Germinal center (tissue), 1 donor: ENCODE results near the gene ITGB3.
"Not testable (repeated sequence)": the region's sequence is repeated elsewhere in the genome, so short reads cannot be mapped to it uniquely, and the experiment has no call there.

Source experiments
- DNase-seq: peaks from one replicate; pipeline ENCODE4 v3.0.0; 2012; ENCODE audit warnings: mixed read lengths, low spot score

ITGB3 gene

DNA sequence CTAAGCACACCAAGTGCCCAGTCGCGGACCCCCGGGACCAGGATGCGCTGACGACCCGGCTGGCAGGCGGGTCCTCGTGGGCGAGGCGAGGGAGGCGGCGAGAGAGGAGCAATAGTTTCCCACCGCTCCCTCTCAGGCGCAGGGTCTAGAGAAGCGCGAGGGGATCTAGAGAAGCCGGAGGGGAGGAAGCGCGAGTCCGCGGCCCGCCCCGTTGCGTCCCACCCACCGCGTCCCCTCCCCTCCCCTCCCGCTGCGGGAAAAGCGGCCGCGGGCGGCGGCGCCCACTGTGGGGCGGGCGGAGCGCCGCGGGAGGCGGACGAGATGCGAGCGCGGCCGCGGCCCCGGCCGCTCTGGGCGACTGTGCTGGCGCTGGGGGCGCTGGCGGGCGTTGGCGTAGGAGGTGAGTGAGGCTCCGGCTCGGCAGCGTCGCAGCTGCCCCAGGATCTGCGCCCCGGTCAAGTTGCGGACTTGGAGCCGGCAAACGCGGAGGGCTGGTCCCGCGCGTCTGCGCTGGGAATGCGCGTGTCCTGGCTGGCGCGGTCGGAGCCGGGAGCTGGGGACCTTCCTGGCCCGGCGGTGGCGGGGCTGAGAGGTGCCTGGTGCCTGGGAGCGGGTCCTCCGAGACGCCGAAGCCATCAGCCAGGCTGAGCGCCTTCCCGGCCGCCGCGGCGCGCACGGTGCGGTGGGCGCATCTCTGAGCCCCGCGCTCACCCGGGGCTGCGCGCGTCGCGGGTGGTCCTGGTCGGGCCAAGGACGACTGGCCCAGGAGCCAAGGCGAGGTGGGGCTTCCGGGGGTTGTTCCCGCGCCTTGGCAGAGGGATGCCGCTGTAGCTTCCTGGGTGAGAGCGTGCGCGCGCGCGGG lies at the start of gene ITGB3:
ITGB3 (plus strand) TSS at position 287 of the 862 bp plus-strand sequence; CDS start at position 322, 35 bp downstream.
- peak; percentile 78 for DNase-seq

DNA sequence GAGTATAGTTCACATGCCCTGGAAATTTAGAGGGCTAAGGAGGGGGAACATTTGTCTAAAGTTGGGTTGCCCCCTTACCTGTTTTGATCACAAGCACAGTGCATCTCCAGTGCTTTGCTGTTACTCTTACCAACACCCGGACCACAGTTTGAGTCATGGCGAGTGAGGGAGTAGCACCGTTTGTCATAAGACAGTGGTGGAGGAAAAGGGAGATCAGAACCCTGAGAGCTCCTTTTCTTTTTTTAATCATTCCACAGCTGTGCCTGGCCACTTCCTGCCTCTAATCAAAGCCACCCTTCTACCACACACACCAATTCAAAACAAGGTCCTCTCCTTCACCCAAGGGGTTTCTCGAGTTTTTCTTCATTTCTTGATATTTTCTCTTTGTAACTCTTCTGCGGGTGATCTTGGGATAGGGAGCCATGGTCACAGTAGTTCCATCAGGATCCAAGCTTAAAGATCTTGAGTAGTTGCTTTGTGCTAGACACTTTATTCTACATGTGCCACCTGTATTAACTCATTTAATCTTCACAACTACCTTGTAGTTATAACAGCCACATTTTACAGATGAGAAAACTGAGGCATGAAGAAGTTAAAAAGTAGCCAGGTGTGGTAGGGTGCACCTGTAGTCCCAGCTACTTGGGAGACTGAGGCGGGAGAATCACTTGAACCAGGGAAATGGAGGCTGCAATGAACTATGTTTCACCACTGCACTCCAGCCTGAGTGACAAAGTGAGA lies 49.5 kb upstream of the ITGB3 start:
- no peak for DNase-seq

DNA sequence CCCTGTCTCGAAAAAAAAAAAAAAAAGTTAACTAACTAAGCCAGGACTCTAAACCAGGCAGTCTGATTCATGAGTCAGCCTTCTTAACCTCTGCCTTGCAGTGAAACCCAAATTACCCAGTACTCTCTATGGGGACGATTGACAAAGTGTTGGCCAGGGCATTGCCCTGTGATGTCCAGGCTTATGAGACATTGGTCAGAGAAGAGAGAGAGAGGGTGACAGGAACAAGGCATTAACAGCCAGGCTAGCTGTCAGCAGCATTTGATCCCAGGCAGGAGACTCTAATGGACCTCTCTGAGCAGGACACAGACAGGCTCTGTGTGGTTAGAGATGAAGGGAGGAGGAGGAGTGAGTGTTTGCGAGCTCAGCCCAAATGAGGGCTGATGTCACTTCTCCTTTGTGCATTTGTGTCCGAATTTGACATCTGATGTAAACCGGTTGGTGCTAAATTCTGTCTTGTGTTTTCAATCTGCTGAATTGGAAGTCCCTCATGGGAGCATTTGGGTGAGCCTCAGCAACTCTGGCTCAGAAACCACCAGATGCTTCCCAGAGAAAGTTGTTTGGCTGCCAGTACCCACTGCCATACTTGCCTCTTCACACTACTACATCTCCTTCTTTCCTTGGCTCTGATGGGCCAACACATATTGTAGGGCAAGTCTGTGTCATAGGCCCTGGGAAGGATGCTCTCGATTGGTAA lies 48.8 kb upstream of the ITGB3 start:
- peak; percentile 60 for DNase-seq

DNA sequence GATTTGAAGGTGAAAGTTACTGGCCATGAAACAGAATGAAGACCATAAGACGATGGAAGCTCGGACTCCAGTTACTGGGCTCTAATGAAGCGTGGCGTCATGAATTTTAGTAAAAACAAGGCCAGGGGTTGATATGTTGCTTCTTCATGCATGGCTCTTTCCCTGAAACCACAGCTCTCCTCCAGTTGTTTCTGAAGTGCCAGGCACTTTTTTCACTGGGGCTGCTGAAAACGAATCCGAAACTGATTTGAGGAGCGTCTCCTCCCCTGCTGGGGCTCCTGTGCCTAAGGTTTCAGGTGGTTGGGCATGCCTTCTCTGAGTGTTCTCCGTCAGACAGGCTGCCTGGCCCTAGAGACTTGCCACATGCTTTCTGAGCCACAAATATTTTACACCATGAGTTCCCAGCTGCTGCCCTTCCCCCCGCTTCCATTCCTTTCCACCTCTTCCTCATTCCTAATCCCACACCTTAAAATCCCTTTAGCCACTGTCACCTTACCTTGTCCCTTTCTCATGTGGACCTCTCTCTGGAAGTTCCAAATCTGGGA lies 48.1 kb upstream of the ITGB3 start:
- DNase-seq = peak; percentile 79

DNA sequence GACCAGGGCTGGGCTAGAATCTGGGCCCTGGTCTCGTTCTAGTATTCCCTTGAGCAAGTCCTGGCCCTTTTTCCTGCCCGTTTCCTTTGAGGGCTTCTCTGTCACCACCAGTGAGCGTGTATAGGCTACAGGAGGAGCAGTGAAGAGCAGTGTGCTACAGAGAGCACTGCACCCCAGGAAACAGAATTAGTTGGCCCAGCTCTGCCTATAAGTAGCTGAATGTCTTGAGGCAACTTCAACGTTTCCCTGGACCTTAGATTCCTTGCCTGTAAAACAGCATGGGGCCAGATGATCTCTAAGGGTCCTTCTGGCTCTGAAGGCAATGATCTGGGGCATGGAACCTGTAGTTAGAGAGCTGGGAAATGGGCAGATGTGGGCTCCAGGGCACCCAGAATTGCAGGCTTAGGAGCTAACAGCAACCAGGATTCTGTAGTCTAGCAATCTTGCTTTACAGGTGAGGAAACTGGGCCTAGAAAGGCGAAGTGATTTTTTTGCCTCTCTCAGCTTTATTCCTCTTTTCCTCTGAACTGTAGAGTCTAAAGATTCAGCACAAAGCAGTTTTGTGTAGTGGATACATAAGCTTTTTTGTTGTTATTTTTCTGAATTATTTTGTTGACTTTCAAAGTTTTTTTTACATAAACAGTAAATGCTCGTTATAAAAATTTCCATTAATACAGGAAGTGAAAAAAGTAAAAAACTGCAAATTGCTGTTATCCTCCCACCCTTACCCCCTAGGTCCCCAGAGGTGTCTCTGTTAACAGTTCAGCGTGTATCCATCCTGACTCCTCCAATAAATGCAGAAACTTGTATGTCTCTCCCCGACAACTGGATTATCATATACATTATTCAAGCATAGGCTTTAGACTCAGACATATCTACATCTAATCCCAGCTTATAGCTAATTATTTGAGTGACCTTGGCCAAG lies 46.2 kb upstream of the ITGB3 start:
- peak; percentile 34 for DNase-seq

DNA sequence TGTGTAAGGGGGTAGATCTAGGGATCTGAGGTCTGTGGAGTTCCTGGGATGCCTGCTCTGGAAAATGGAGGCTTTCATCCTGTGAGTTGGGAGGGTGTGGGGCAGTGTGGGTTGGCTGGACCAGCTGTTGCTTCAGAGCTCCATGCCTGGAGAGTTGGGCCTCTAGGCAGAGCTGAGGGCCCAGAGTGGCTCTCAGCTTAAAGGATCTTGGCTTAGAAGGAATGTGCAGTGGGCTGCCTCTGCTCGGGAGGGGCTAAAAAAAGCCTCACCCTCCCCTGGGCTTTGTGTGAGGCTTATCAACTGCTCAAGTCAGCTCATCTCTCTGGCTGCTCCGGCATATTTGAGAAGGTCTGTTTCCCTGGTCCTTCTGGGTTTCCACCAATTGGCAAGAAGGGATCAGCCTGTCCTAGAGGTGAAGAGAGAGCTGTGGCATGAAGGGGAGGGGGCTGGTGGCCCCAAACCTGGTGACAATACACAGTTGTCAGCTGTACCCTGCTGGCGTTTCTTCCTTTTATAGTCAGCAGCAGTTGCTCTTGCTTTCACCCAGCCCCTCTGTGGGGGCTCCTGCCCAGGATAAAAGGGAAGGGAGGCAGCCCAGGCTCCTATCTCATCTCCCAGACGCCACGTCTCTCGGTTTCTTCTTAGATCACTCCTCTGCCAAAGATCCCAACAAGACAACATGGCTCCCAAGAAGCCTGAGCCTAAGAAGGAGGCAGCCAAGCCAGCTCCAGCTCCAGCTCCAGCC lies 44.7 kb upstream of the ITGB3 start, which contains the start of gene MYL4:
MYL4 (plus strand) TSS at position 605 of the 745 bp plus-strand sequence; CDS start at position 680, 75 bp downstream.
- DNase-seq = no peak

DNA sequence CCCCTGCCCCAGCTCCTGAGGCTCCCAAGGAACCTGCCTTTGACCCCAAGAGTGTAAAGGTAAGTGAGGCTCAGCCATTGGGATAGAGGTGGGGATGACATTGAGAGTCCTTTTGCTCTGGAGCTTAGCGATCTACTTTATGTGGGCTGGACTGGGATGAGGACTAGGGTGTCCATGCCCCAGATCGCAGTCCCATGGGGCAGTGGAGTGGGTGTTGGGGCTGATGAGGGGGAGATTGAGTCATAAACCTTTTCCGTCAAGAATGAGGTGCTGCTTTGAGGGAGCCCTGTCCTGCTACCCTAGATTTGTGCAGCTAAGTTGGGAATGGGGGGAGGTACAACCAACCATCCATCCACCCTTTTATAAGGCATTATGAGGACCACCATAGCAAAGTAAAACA lies 44.1 kb upstream of the ITGB3 start:
- DNase-seq = no peak

DNA sequence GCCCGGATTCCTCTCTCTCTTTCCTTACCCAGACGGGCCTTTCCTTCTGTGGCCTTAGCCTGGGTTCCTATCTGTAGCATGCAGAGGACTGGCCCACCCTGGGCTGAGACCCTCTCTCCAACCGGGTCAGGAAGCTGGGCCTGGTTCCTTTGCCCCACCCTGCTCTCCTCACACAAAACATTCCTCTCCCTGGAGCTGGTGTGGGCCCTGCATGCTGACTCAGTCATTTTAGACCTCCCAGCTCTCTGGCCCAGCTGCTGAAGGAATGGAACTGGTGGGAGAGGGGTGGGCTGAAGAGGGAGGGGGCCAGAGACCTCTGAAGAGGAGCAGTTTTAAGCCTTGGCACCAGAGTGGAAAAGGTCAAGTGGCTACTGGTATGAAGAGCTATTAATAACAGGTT lies 43.5 kb upstream of the ITGB3 start:
- no peak for DNase-seq

DNA sequence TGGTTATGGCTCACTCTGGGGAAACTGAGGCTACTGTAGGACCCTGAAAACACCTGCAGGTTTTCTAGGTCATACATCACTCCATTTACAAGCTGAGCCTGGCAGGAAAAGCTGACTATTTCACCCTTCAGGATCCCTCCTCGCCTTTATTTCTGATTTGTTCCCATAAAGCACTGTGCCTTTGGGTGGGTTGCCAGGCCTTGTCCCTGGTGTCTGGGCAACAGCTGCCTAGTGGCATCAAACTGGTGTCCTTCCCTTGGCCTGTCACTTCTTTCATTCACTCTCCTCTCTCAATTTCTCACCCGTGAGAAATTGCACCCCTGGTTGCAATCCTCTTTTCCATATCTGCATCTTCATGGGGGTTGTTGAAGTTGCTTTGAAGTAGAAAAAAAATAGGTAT lies 42.8 kb upstream of the ITGB3 start:
- DNase-seq = no peak

DNA sequence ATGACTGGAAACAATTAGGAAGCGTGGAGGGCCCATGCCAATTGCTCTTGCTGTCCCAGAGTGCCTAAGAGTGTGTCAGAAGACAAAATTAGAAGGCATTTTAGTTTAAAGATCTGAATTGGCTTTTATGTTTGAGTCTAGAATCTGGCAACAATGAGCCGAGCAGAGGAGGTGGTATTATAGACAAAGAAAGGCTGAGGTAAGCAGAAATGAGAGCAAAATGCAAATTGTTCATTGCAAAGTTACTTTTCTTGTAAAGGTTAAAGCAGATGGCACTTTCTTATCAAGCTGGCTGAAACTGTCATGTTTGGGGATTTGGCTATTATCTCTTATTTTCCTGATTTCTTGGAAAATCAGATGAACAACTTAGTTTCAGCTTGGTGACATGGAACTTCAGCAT lies 41.2 kb upstream of the ITGB3 start:
- DNase-seq = no peak

DNA sequence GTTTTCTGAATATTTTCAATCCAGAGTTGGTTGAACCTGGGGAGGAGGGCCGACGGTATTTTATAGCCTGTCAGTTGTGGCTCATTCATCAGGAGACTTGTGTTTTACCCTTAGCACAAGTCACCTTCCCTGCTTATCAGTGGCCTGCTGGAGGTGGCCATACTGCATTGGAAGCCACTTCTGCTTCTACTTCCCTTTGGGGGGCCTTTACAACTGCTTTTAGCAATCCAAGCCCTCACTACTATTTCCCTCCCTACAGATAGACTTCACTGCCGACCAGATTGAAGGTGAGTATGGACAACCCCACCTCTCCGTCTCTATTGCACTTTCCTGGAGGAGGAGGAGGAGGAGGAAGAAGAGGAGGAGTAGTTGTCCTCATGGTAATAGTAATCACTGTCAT lies 40.1 kb upstream of the ITGB3 start:
- DNase-seq = no peak

DNA sequence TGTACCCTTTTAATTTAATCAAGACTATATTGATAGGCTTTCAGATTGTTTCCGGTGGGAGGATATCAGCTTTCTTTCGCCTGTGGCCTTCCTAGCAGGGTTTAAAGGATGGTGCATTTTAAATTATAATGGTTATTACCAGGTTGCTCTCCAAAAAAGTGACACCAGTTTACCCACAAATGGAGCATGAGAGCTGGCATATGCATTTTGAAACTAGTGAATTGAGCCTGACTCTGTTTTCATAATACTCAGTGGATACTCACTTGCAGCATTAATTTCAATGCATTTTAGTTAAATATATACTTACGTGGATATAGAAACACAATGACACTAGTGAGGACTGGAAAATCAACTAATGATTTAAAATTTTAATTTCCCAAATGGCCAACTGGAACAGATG lies 38.7 kb upstream of the ITGB3 start:
- no peak for DNase-seq

DNA sequence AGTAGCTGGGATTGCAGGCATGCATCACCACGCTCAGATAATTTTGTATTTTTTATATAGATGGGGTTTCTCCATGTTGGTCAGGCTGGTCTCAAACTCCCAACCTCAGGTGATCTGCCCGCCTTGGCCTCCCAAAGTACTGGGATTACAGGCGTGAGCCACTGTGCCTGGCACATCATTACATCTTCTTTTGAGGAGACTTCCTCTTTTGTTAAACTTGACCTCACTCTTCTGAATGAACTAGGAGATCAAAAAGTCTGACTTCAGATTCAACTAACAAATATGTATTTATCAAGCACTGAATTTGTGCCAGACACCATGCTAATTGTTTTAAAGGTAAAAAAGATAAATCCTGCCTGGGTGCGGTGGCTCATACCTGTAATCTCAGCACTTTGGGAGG lies 36.8 kb upstream of the ITGB3 start:
- DNase-seq = not testable (repeated sequence)

DNA sequence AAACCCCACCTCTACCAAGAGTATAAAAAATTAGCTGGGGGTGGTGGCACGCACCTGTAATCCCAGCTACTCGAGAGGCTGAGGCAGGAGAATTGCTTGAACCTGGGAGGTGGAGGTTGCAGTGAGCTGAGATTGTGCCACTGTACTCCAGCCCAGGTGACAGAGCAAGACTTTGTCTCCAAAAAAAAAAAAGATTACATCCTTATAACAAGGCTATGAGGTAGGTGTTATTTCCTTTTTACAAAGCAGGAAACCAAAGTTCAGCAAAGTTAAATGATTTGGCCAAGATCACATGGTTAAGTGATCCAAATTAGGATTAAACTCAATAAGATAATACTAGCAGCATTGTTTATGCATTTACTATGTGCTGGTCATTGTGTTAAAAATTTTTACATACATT lies 36.3 kb upstream of the ITGB3 start:
- not testable (repeated sequence) for DNase-seq

DNA sequence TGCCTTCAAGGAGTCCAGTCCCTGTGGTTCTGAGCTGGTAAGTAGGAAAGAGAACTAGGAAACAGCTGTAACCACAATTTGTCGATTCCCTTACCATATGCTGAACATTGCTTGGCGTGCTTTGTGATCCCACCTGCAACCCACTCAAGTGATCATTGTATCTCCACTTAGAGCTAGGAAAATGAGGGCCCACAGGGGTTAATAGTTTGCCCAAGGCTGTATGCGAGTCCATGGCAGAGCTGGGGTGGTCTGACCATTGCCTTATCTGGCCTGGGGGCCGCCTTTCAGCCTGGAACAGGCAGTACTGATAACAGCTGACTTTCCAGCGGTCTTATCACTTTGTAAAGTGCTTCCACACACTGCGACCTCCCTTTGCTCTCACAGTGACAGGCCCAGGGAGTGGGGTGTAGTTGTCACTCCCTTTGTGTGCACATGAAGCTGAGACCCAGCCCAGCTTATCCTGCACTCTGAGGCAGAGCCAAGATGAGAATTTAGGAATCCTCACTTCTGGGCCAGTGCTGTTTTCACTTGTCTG lies 34.7 kb upstream of the ITGB3 start:
- DNase-seq = no peak

DNA sequence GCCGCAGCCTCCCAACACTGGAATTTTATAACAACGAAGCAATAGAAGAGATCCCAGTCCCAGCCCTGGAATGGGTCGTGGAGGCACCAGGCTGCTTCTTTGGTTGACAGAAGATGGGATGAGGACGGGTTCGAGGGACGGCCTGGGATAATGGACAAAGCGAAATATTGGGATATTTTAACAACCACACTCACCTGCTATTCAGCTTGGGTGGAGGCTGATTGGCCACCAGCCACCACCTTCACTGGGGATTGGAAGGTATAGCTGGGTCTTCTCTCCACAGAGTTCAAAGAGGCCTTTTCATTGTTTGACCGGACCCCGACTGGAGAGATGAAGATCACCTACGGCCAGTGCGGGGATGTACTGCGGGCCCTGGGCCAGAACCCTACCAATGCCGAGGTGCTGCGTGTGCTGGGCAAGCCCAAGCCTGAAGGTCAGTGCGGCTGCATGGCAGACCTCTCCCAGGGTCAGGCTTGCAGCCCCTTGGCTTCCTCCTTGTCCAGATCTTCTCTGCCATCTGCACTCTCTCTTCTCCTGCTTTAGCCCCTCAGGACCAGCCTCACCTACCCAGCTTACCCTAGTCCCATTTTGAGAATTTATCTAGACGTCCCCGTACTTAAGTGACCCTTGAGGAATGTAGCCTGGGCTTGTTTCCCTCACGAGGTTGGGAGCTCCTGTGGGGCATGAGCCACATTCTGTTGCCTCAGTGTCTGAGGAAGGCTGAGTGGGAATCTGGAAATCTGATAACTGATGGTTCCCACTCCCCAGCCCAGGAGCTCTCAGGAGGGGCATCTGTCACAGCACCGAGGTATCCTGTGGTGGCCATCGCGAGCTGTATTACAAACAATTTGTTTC lies 33.8 kb upstream of the ITGB3 start:
- no peak for DNase-seq

DNA sequence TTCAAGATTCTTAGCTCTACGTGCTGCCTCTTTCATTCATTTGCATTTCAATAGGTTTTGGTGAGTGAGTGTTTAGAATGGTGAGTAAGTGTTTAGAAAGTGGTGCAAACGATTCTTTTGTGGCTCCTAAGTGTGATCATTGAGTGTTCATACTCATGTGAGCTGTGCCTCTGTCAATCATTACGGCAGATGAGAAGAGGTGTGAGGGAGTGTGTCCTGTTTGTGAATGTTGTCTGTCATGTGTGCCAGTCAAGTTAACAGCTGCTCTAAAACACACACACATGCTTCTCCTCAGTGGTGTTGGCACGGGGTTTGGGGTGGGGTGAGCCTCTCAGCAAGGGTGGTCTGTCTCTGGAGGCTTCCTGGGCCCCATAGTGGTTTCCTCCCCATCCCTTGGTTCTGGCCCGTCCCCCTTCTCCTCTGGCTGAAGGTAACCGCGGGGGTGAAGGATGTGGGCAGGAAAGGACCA lies 33.1 kb upstream of the ITGB3 start:
- DNase-seq = no peak

DNA sequence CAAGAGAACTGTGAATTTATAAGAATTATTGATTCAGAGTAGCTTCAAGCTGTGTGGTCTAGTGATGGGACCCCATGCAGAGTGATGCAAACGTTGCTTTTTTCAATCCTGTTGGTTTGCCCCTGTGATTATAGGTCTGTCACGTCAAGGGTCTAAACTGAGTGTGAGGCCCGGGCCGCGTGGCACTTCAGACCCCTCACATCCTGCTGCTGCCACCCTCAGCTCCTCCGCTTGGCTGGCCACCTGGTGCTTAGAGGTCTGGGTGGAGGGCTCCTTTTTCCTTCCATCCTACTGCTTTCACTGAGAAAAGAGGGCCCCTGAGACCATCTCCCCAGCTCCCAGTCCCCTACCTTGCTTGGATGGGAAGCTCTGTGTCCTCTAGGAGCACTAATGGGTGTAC lies 32.5 kb upstream of the ITGB3 start:
- DNase-seq = no peak

DNA sequence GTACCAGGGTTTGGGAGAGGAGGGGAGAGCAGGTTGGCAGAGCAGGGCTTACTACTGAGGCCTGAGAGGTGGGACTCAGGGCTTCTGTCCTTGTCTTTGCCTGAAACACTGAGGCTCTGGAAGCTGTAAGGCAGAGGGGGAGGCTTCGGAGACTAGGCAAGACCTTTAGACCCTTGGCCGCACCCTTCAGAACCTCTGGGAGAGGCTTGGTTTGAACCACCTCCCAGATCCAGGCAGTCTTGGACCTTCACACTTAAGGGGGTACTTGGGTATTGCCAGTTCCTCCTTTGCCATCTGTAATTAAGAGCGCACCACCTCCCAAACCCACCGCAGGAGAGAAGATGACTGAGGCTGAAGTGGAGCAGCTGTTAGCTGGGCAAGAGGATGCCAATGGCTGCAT lies 31.6 kb upstream of the ITGB3 start:
- DNase-seq = no peak
